Epithelial cell of esophagus (primary cell): ENCODE data around the gene CCDC192.
A peak's percentile ranks its signal among the peaks of the same experiment; 100 is the strongest.
"Not testable (repeated sequence)": the region's sequence is repeated elsewhere in the genome, so short reads cannot be mapped to it uniquely, and the experiment has no call there.

Experiments
- DNase-seq: peaks from one replicate; pipeline ENCODE4 v3.0.0; 2010; ENCODE audit warnings: low read depth
- H3K4me3 ChIP-seq: 2 replicates; pipeline ENCODE4 v1.5.1; 2011; ENCODE audit warnings: mild to moderate bottlenecking, low read length, control low read depth
- CTCF ChIP-seq: IDR thresholded peaks from 2 replicates; pipeline ENCODE4 v1.5.1; 2011; ENCODE audit warnings: low read depth, mild to moderate bottlenecking, low read length, control low read depth, inconsistent platforms; ENCODE audit not compliant: insufficient read depth; ENCODE audit errors: missing control alignments

CCDC192 gene

GRCh38 chr5:127707209-127707608, 4.0 kb downstream of the CCDC192 start:
- DNase-seq = no peak
- no peak overlapping the region for H3K4me3 ChIP-seq
- no peak for TF ChIP-seq CTCF

- DNase-seq = peak; percentile 30
- not testable (repeated sequence) for H3K4me3 ChIP-seq
These were observed 9.9 kb downstream of the CCDC192 start for GRCh38 chr5:127713083-127713482.

- TF ChIP-seq CTCF = no peak
- DNase-seq = no peak
- H3K4me3 ChIP-seq = no peak overlapping the region
These were observed 15.0 kb downstream of the CCDC192 start for GRCh38 chr5:127718181-127718580.

- H3K4me3 ChIP-seq = no peak overlapping the region
- peak; percentile 24 for DNase-seq
- no peak for TF ChIP-seq CTCF
These were observed 20.4 kb downstream of the CCDC192 start for GRCh38 chr5:127723571-127723970.

- TF ChIP-seq CTCF = no peak
- H3K4me3 ChIP-seq = no peak overlapping the region
- DNase-seq = no peak
These were observed 22.5 kb downstream of the CCDC192 start for GRCh38 chr5:127725673-127726072.

- H3K4me3 ChIP-seq = no peak overlapping the region
- TF ChIP-seq CTCF = no peak
- no peak for DNase-seq
These were observed 29.8 kb downstream of the CCDC192 start for GRCh38 chr5:127732963-127733362.

GRCh38 chr5:127739348-127739747, 36.2 kb downstream of the CCDC192 start:
- not testable (repeated sequence) for DNase-seq

GRCh38 chr5:127739807-127740384, 36.7 kb downstream of the CCDC192 start:
- no peak for DNase-seq
- no peak for TF ChIP-seq CTCF
- H3K4me3 ChIP-seq = no peak overlapping the region

More at GRCh38 chr5:127739348-127739747, 36.2 kb downstream of the CCDC192 start:
- not testable (repeated sequence) for H3K4me3 ChIP-seq
